Tibial nerve (tissue), 4 donors: ENCODE results near the gene MYCBPAP. TPM values are rescaled to one million over a fixed set of nuclear protein-coding genes. Genes with fewer than 3 reads are reported as not detected.
A peak's percentile ranks its signal among the peaks of the same experiment; 100 is the strongest.

Experiments
- DNase-seq, 2 donors: peaks; one replicate each; pipeline ENCODE4 v3.0.0-alpha.2; 2019; ENCODE audit warnings: low spot score in 2 of 2
- H3K27ac ChIP-seq, 4 donors: fragments of 200-600 bp; sonication (generic) in 3 of 4; one replicate each; pipeline ENCODE4 v1.5.1; 2017 to 2019; ENCODE audit warnings: mild to moderate bottlenecking in 1 of 4
- H3K27me3 ChIP-seq, 2 donors: fragments of 200-600 bp; sonication (generic) in 1 of 2; one replicate each; pipeline versions ENCODE4 v1.5.1 to v1.6.0; 2017 to 2019
- H3K36me3 ChIP-seq, 3 donors: fragments of 200-600 bp; sonication (generic); one replicate each; pipeline ENCODE4 v1.5.1; 2018 to 2019
- H3K4me1 ChIP-seq, 4 donors: fragments of 200-600 bp; sonication (generic) in 3 of 4; one replicate each; pipeline ENCODE4 v1.5.1; 2017 to 2019
- H3K4me3 ChIP-seq, 4 donors: fragments of 200-600 bp; sonication (generic) in 3 of 4; one replicate each; pipeline ENCODE4 v1.5.1; 2017 to 2019; ENCODE audit warnings: mild to moderate bottlenecking in 1 of 4, moderate library complexity in 1 of 4
- H3K9me3 ChIP-seq, 4 donors: fragments of 200-600 bp; sonication (generic) in 3 of 4; one replicate each; pipeline ENCODE4 v1.5.1; 2017 to 2019
- CTCF ChIP-seq, 5 experiments: fragments of 200-600 bp in 3 of 5; fragments of 450-650 bp in 2 of 5; sonication (generic) in 3 of 5; IDR thresholded peaks; one replicate each; pipeline ENCODE4 v1.5.1; 2016 to 2019; ENCODE audit warnings: antibody characterized with exemption in 5 of 5, mild to moderate bottlenecking in 3 of 5, moderate library complexity in 2 of 5
- EP300 ChIP-seq, 2 donors: sonication (generic); formaldehyde crosslinking; IDR thresholded peaks; one replicate each; pipeline ENCODE4 v1.6.1; 2017; ENCODE audit warnings: antibody characterized with exemption in 2 of 2, mild to moderate bottlenecking in 1 of 2
- POLR2A ChIP-seq, 2 donors: fragments of 450-650 bp; IDR thresholded peaks; one replicate each; pipeline ENCODE4 v1.6.1; 2017; ENCODE audit warnings: antibody characterized with exemption in 2 of 2, mild to moderate bottlenecking in 2 of 2, moderate library complexity in 2 of 2
- WGBS, 2 donors: methylation state at CpG; one replicate each; pipeline ENCODE4 v1.1.5; 2018; 5-methylcytosine and 5-hydroxymethylcytosine counted together
- total RNA-seq, 4 donors: library from RNA; depleted of rRNA; stranded (reverse); fragments of >200 nt; gene quantifications; one replicate each; pipeline ENCODE4 v1.1.0, GENCODE V29; 2016

The MYCBPAP gene
- total RNA-seq, 4 donors from 2014 or later, result 1.2 to 6.8 (median 4.0) TPM

- Histone ChIP-seq H3K36me3 (no peaks in the 10 kb centered on the region), H3K4me1 (peaks cover 0 to 35% (median 18%) of the 10 kb centered on the region in 4 donors), H3K27ac (peak overlapping the region in 1 of 4 donors; percentile 19), H3K27me3 (peaks cover 0 to 50% of the 10 kb centered on the region in 2 donors), H3K4me3 (peak overlapping the region in 1 of 4 donors; percentile 16), H3K9me3 (no peaks in the 10 kb centered on the region)
- TF ChIP-seq CTCF (IDR thresholded peaks at IDR 0.05) (no peak), POLR2A (IDR thresholded peaks at IDR 0.05) (no peak), EP300 (IDR thresholded peaks at IDR 0.05) (no peak)
- WGBS, 2 donors, result 1% methylated on average over 17 of the region's 17 CpGs
- peak; percentile 48 to 60 for DNase-seq
Observed at GRCh38 chr17:50533720-50534148, 25.5 kb downstream of the MYCBPAP start.

GRCh38 chr17:50534222-50534978 is 26.2 kb downstream of the MYCBPAP start:
- H3K27me3 ChIP-seq, result peaks cover 0 to 44% of the 10 kb centered on the region in 2 donors
- no peak for DNase-seq
- H3K9me3 ChIP-seq, result no peaks in the 10 kb centered on the region
- H3K36me3 ChIP-seq, result no peaks in the 10 kb centered on the region
- H3K4me3 ChIP-seq, result peak overlapping the region in 1 of 4 donors; percentile 16
- WGBS, 2 donors, result 57 to 59% methylated on average over 24 of the region's 24 CpGs
- H3K4me1 ChIP-seq, result peaks cover 0 to 42% (median 19%) of the 10 kb centered on the region in 4 donors
- H3K27ac ChIP-seq, result peak overlapping the region in 1 of 4 donors; percentile 19
- TF ChIP-seq EP300 (IDR thresholded peaks at IDR 0.05), result no peak
- TF ChIP-seq CTCF (IDR thresholded peaks at IDR 0.05), result no peak
- no peak for TF ChIP-seq POLR2A (IDR thresholded peaks at IDR 0.05)

- Histone ChIP-seq H3K4me3 (no peak overlapping the region), H3K27ac (no peak overlapping the region)
- 96 to 100% methylated on average over 2 of the region's 2 CpGs for WGBS, 2 donors
Observed at GRCh38 chr17:50534979-50535326, 26.7 kb downstream of the MYCBPAP start.

GRCh38 chr17:50535407-50535806 is 27.2 kb downstream of the MYCBPAP start:
- Histone ChIP-seq H3K4me1 (peaks cover 0 to 49% (median 19%) of the 10 kb centered on the region in 4 donors), H3K9me3 (no peaks in the 10 kb centered on the region), H3K27ac (no peak overlapping the region), H3K36me3 (no peaks in the 10 kb centered on the region), H3K27me3 (peaks cover 0 to 35% of the 10 kb centered on the region in 2 donors), H3K4me3 (no peak overlapping the region)
- no peak for TF ChIP-seq POLR2A (IDR thresholded peaks at IDR 0.05)
- no peak for TF ChIP-seq EP300 (IDR thresholded peaks at IDR 0.05)
- TF ChIP-seq CTCF (IDR thresholded peaks at IDR 0.05), result no peak
- no peak for DNase-seq
- WGBS, 2 donors, result 68 to 76% methylated on average over 7 of the region's 7 CpGs

More at GRCh38 chr17:50534979-50535326, 26.7 kb downstream of the MYCBPAP start:
- no peaks in the 10 kb centered on the region for H3K9me3 ChIP-seq
- no peak for DNase-seq
- TF ChIP-seq POLR2A (IDR thresholded peaks at IDR 0.05), result no peak
- no peak for TF ChIP-seq EP300 (IDR thresholded peaks at IDR 0.05)
- TF ChIP-seq CTCF (IDR thresholded peaks at IDR 0.05), result no peak
- no peaks in the 10 kb centered on the region for H3K36me3 ChIP-seq
- H3K27me3 ChIP-seq, result peaks cover 0 to 38% of the 10 kb centered on the region in 2 donors
- H3K4me1 ChIP-seq, result peaks cover 0 to 48% (median 19%) of the 10 kb centered on the region in 4 donors
